K562 (cell line): ENCODE measurements around the gene CLDN7. TPM values are rescaled to one million over a fixed set of nuclear protein-coding genes. Genes with fewer than 3 reads are reported as not detected.
A peak's percentile ranks its signal among the peaks of the same experiment; 100 is the strongest.

Experiments
- FOXP1 ChIP-seq: sonication (generic); formaldehyde crosslinking; IDR thresholded peaks from 2 replicates; pipeline ENCODE4 v1.8.0; 2022; ENCODE audit warnings: mild to moderate bottlenecking, missing genetic modification reagents
- MEIS2 ChIP-seq: fragments of 450-650 bp; IDR thresholded peaks from 2 replicates; pipeline ENCODE4 v1.6.1; 2014; ENCODE audit warnings: mild to moderate bottlenecking; ENCODE audit not compliant: partially characterized antibody
- MTA3 ChIP-seq: fragments of 450-650 bp; formaldehyde crosslinking; IDR thresholded peaks from 2 replicates; pipeline ENCODE4 v1.6.1; 2017; ENCODE audit warnings: mild to moderate bottlenecking, borderline replicate concordance
- NFATC3 ChIP-seq: fragments of 450-650 bp; IDR thresholded peaks from 2 replicates; pipeline ENCODE4 v1.6.1; 2017; ENCODE audit warnings: mild to moderate bottlenecking
- NFRKB ChIP-seq: fragments of 450-650 bp; IDR thresholded peaks from 2 replicates; pipeline ENCODE4 v1.6.1; 2016; ENCODE audit warnings: low read depth
- POU5F1 ChIP-seq: fragments of 150-350 bp; IDR thresholded peaks from 2 replicates; pipeline ENCODE4 v1.6.1; 2014; ENCODE audit warnings: borderline replicate concordance, low read length, low read depth, mild to moderate bottlenecking; ENCODE audit not compliant: partially characterized antibody
- RFX7 ChIP-seq: fragments of 250-450 bp; sonication (Bioruptor Pico); IDR thresholded peaks from 2 replicates; pipeline ENCODE4 v1.5.1; 2021; ENCODE audit warnings: mild to moderate bottlenecking
- SAFB2 ChIP-seq: fragments of 200-400 bp; formaldehyde crosslinking; IDR thresholded peaks from 2 replicates; pipeline ENCODE4 v1.6.1; 2018; ENCODE audit warnings: borderline replicate concordance, low read length, low read depth, moderate library complexity; ENCODE audit not compliant: severe bottlenecking
- SMARCC2 ChIP-seq: fragments of 450-650 bp; IDR thresholded peaks from 2 replicates; pipeline ENCODE4 v1.6.1; 2017; ENCODE audit warnings: antibody characterized with exemption, moderate library complexity, mild to moderate bottlenecking, low read depth
- SMC3 ChIP-seq: conservative IDR thresholded peaks from 2 replicates; pipeline ENCODE4 v1.6.1; 2011; ENCODE audit warnings: low read depth, low read length, improper control_type of control experiment; ENCODE audit not compliant: insufficient read depth
- SRSF3 ChIP-seq: fragments of 200-400 bp; formaldehyde crosslinking; IDR thresholded peaks from 2 replicates; pipeline ENCODE4 v1.6.1; 2016; ENCODE audit warnings: mild to moderate bottlenecking, low read length, moderate library complexity; ENCODE audit not compliant: insufficient read depth
- XRCC4 ChIP-seq: IDR thresholded peaks from one replicate; pipeline ENCODE4 v1.6.1; 2011; ENCODE audit not compliant: insufficient read depth, insufficient read length; ENCODE audit errors: extremely low read depth
- ZBTB1 ChIP-seq: sonication (generic); formaldehyde crosslinking; IDR thresholded peaks from 2 replicates; pipeline ENCODE4 v1.8.1; 2023; ENCODE audit warnings: missing genetic modification reagents, low read depth, mild to moderate bottlenecking, borderline replicate concordance
- ZBTB17 ChIP-seq: fragments of 450-650 bp; formaldehyde crosslinking; IDR thresholded peaks from 2 replicates; pipeline ENCODE4 v1.4.0; 2020; ENCODE audit warnings: mild to moderate bottlenecking
- polyA plus RNA-seq, 8 experiments: library from polyadenylated mRNA; depleted of rRNA in 4 of 8; stranded (reverse) in 5 of 8; unstranded in 3 of 8; fragments of >200 nt; fragmentation: Nextera tagmentation in 2 of 8; fragmentation: Illumina TruSeq in 1 of 8; extraction: Ambion mirVana in 2 of 8; extraction: Trizol in 1 of 8; gene quantifications; 2 replicates each; pipeline versions ENCODE4 v1.2.1 to v1.2.3, GENCODE V29; 2011 to 2014; ENCODE audit warnings: inconsistent platforms in 1 of 8, missing spikeins in 1 of 8
- total RNA-seq, 7 experiments: library from RNA; depleted of rRNA in 6 of 7; stranded (reverse); fragments of >200 nt in 6 of 7; fragmentation: Illumina TruSeq in 2 of 7; extraction: Trizol in 2 of 7; gene quantifications; 2 replicates each; pipeline versions ENCODE4 v1.2.1 to v1.2.3, GENCODE V29; 2011 to 2021; ENCODE audit warnings: low replicate concordance in 1 of 7
- TF ChIP-seq, protein P1 (sequence below): fragments of 450-650 bp; conservative IDR thresholded peaks from 2 replicates; pipeline ENCODE4 v1.6.1; 2016; ENCODE audit warnings: missing genetic modification characterization, low read depth, mild to moderate bottlenecking, missing compliant biosample characterization, moderate library complexity
- TF ChIP-seq, protein P2 (sequence below): fragments of 450-650 bp; formaldehyde crosslinking; IDR thresholded peaks from 2 replicates; pipeline ENCODE4 v1.4.0; 2022; ENCODE audit warnings: missing genetic modification characterization
- TF ChIP-seq, protein P3 (sequence below): sonication (generic); formaldehyde crosslinking; IDR thresholded peaks from 2 replicates; pipeline ENCODE4 v1.8.0; 2023; ENCODE audit warnings: missing genetic modification reagents, mild to moderate bottlenecking, borderline replicate concordance
- TF ChIP-seq, protein P4 (sequence below): fragments of 450-650 bp; formaldehyde crosslinking; IDR thresholded peaks from 2 replicates; pipeline ENCODE4 v1.4.0; 2020; ENCODE audit warnings: mild to moderate bottlenecking, mixed read lengths

Gene CLDN7
- total and polyA plus RNA-seq, 9 of the 15 experiments (the other 6 are each of a cell fraction or from before 2014, with no cell fraction given) = 2.2 to 14.5 (median 7.6) TPM

DNA sequence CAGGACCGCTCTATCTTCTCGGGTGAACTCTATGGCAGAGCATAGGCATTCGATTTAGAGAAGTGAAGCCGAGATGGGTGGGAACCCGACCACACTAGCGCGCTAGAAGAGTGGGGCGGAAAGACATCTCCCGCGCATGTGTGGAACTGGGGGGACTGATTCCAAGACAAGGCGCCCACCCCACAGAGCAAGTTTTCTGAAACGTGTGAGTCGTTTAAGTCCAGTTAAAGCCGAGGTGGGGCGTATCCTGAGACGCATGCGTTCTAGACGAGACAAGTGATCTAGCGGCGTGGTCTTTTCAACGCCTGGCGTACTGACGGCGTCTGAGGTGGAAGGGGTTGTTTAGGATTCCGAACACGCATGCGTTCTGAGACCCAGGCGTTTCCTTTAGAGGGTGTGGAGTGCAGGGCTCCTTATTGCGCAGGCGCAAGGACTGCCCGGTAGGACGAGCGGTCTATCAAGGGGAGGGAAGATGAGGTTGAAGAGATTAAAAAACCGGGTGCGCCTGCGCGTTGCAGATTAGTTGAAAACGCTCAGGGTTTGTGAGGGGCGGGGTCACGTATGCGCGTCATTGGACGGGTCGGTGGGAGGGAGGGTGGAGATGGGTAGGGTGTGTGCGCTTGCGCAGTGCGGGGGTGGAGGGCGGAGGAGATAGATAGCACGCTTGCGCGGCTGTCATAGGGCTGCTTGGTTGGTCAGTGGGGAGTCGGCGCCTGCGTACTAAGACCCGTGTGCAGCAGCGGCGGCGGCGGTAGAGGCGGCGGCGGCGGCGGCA lies 44.8 kb upstream of the CLDN7 start, which contains the start of gene EIF5A (continued):
- TF ChIP-seq, protein P1, sequence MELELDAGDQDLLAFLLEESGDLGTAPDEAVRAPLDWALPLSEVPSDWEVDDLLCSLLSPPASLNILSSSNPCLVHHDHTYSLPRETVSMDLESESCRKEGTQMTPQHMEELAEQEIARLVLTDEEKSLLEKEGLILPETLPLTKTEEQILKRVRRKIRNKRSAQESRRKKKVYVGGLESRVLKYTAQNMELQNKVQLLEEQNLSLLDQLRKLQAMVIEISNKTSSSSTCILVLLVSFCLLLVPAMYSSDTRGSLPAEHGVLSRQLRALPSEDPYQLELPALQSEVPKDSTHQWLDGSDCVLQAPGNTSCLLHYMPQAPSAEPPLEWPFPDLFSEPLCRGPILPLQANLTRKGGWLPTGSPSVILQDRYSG (tag) = no peak
- TF ChIP-seq MTA3 (peak; percentile 56; the same call in 1 of the 2 replicates), SMARCC2 (no peak), NFATC3 (no peak), NFRKB (peak; percentile 93), SRSF3 (no peak), POU5F1 (no peak), ZBTB17 (CRISPR knock-in tag) (peak; percentile 98), RFX7 (CRISPR knock-in tag) (no peak), ZBTB1 (CRISPR knock-in tag) (peak; percentile 77; the same call in 1 of the 2 replicates), MEIS2 (peak; percentile 96), XRCC4 (no peak), FOXP1 (CRISPR knock-in tag) (no peak), SMC3 (no peak), SAFB2 (no peak)
- TF ChIP-seq, protein P2, sequence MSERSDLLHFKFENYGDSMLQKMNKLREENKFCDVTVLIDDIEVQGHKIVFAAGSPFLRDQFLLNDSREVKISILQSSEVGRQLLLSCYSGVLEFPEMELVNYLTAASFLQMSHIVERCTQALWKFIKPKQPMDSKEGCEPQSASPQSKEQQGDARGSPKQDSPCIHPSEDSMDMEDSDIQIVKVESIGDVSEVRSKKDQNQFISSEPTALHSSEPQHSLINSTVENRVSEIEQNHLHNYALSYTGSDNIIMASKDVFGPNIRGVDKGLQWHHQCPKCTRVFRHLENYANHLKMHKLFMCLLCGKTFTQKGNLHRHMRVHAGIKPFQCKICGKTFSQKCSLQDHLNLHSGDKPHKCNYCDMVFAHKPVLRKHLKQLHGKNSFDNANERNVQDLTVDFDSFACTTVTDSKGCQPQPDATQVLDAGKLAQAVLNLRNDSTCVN (CRISPR knock-in tag) = no peak
- TF ChIP-seq, protein P3, sequence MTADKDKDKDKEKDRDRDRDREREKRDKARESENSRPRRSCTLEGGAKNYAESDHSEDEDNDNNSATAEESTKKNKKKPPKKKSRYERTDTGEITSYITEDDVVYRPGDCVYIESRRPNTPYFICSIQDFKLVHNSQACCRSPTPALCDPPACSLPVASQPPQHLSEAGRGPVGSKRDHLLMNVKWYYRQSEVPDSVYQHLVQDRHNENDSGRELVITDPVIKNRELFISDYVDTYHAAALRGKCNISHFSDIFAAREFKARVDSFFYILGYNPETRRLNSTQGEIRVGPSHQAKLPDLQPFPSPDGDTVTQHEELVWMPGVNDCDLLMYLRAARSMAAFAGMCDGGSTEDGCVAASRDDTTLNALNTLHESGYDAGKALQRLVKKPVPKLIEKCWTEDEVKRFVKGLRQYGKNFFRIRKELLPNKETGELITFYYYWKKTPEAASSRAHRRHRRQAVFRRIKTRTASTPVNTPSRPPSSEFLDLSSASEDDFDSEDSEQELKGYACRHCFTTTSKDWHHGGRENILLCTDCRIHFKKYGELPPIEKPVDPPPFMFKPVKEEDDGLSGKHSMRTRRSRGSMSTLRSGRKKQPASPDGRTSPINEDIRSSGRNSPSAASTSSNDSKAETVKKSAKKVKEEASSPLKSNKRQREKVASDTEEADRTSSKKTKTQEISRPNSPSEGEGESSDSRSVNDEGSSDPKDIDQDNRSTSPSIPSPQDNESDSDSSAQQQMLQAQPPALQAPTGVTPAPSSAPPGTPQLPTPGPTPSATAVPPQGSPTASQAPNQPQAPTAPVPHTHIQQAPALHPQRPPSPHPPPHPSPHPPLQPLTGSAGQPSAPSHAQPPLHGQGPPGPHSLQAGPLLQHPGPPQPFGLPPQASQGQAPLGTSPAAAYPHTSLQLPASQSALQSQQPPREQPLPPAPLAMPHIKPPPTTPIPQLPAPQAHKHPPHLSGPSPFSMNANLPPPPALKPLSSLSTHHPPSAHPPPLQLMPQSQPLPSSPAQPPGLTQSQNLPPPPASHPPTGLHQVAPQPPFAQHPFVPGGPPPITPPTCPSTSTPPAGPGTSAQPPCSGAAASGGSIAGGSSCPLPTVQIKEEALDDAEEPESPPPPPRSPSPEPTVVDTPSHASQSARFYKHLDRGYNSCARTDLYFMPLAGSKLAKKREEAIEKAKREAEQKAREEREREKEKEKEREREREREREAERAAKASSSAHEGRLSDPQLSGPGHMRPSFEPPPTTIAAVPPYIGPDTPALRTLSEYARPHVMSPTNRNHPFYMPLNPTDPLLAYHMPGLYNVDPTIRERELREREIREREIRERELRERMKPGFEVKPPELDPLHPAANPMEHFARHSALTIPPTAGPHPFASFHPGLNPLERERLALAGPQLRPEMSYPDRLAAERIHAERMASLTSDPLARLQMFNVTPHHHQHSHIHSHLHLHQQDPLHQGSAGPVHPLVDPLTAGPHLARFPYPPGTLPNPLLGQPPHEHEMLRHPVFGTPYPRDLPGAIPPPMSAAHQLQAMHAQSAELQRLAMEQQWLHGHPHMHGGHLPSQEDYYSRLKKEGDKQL (CRISPR knock-in tag) = no peak
- TF ChIP-seq, protein P4, sequence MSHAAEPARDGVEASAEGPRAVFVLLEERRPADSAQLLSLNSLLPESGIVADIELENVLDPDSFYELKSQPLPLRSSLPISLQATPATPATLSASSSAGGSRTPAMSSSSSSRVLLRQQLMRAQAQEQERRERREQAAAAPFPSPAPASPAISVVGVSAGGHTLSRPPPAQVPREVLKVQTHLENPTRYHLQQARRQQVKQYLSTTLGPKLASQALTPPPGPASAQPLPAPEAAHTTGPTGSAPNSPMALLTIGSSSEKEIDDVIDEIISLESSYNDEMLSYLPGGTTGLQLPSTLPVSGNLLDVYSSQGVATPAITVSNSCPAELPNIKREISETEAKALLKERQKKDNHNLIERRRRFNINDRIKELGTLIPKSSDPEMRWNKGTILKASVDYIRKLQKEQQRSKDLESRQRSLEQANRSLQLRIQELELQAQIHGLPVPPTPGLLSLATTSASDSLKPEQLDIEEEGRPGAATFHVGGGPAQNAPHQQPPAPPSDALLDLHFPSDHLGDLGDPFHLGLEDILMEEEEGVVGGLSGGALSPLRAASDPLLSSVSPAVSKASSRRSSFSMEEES = no peak
